Ureter (tissue), 1 donor: Measurements from ENCODE around the gene FNTB. TPM values are rescaled to one million over a fixed set of nuclear protein-coding genes. Genes with fewer than 3 reads are reported as not detected.

Experiments
- DNase-seq: peaks from one replicate; pipeline ENCODE4 v3.0.0-alpha.2; 2020; ENCODE audit warnings: low spot score
- total RNA-seq: library from RNA; stranded (reverse); gene quantifications from one replicate; pipeline ENCODE4 v1.2.4, GENCODE V29; 2023
- donor health status: DM: yes; HTN: yes; CAD: no.

The FNTB gene
- total RNA-seq, 1 donor from 2014 or later: 28.3 TPM

DNA sequence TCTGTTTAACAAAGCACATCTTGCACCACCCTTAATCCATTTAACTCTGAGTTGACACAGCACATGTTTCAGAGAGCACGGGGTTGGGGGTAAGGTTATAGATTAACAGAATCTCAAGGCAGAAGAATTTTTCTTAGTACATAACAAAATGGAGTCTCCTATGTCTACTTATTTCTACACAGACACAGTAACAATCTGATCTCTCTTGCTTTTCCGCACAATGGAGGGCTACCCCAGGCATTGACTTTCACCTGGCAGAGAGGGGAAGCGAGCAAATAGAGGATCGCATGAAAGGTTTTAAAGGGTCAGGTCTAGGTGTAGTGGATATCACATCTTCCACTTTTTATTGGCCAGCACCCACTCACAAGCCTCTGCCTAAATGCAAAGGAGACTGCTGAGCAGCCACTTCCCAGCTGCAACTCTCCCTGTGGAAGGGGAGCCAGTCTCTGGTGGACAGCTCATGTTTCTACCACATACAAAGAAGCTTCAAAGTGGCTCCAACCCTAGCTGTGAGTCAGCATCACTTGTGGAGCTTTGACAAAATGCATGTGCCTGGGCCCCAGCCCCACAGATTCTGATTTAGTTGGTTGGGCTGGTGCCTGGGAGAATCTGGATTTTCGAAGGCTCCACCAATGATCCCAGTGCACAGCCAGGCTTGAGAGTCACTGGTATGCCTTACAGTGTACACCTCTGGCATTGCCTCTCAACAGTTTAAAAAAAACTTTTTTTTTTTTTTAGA is 7.2 kb upstream of the FNTB start:
- no peak for DNase-seq

- no peak for DNase-seq
These were observed 3.0 kb upstream of the FNTB start for GRCh38 chr14:64983439-64984310.

GRCh38 chr14:64987438-64987767 is 708 bp downstream of the FNTB start:
- DNase-seq: no peak

DNA sequence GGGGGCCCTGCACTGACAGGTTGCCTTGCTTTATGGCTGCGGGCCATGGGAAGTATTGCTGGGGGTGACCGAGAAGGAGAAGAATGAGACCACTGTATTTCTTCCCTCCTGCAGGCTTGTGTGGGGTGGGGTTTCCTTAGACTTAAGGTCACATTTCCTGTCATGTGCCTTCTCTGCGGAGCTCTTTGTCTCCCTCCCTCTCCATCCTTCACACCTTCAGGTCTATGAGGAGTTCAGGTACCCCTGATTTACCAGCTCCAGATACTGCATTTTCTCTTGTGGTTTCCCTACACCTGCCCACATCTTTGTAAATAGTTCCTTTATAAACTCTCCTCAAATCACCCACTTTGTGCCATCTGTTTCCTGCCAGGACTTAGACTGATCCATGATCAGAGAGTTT is 3.6 kb downstream of the FNTB start:
- no peak for DNase-seq

- no peak for DNase-seq
These were observed 4.2 kb downstream of the FNTB start for GRCh38 chr14:64990939-64991338.

- DNase-seq: no peak
These were observed 5.7 kb downstream of the FNTB start for GRCh38 chr14:64992328-64992885.

DNA sequence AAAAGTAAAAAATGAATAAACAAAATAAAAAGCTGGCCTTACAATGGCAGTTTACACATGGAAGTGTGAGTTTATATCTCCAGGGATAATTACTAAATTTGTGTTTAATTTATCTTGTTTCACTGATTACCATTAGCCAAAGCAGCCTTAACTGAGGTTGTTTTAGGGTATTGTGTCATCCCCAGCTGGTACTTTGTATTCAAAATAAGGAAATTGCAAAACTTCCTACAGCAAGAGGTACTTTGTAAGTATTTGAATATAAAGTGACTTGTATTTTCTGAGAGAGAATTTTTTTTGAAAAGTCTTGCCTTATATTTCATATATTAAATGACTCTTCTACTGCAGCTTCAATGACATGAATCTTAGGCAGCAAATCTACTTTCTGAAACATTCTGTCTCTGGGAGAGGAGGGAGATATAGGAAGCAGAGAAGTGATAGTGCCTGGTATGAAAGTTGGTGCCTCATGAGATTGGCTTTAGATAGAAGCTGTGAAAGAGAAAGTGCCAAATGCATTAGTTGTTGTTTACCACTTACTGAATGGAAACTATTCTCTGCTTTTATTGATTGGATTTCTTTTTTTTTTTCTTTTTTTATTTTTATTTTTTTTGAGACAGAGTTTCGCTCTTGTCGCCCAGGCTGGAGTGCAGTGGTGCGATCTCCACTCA is 6.7 kb downstream of the FNTB start:
- DNase-seq: no peak

- DNase-seq: no peak
These were observed 7.8 kb downstream of the FNTB start for GRCh38 chr14:64994540-64994939.

DNA sequence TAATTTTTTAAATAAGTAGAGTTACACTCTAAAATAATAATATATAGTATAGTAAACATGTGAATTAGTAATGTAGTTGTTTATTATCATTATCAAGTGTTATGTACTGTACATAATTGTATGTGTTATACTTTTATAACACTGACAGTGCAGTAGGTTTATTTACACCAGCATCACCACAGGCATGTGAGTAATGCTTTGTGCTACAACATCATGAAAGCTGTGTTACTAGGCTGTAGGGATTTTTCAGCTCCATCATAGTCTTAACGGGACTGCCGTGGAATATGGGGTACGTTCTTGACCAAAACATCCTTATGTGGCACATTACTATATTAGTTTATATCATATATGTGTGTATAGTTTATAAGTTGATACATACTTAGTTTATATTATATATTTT is 8.6 kb downstream of the FNTB start:
- DNase-seq: no peak

DNA sequence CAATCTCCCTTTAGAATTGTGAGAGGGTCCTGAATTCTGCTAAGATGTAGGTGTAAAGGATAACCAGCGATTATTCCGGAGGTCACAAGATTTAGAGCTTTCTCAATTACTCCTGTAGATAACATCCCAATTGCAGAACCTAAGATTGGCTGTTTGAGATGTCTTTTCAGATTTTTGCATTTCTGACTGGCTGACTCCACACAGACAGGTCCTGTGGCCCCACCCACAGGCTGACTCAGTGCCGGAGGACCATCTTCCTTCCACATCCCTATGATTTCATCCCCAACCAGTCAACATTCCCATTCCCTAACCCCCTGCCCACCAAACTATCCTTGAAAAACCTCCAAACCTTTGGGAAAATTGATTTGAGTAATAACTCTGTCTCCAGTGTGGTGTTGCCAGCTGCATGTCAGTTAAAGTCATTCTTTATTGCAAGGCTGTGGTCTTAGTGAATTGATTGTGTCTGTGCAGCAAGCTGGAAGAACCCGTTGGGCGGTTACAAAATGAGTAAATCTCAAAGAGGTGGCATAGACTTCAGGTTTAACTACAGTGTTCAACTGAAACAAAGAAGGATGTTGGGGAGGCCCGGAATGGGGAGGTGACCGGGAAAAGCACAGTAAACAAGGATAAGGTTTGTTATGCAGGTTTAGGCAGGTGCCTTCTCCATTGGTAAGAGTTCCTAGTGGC is 10.6 kb downstream of the FNTB start:
- DNase-seq: no peak

- DNase-seq: no peak
These were observed 11.8 kb downstream of the FNTB start for GRCh38 chr14:64998455-64998931.

DNA sequence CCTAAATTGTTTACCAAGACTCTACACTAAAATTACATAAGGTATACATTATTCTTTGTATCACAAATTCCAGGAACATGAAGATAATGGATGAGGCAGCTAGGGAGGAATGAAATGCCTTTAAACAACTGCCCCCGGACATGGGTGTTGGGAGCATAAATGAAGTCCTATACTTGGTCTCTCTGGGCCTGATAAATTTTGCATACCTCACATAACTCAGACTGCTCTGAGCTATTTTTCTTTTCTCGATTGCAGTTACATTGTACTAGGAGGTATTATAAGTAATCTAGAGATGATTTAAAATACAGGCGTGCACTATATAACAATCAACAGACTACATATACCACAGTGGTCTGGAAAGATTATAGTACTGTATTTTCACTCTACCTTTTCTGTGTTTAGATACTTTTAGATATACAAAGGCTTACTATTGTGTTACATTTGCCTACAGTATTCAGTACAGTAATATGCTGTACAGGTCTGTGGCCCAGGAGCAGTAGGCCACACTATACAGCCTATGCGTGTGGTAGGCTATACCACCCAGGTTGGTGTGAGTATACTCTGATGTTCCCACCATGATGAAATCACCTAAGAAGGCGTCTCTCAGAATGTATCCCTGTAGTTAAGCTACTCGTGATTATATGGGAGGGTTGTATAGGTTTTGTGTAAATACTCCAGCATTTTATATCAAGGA is 14.3 kb downstream of the FNTB start:
- no peak for DNase-seq

GRCh38 chr14:65001723-65002122 is 15.0 kb downstream of the FNTB start:
- no peak for DNase-seq

- DNase-seq: no peak
These were observed 16.0 kb downstream of the FNTB start for GRCh38 chr14:65002586-65003210.

- DNase-seq: no peak
These were observed 16.7 kb downstream of the FNTB start for GRCh38 chr14:65003394-65003793.

- no peak for DNase-seq
These were observed 19.6 kb downstream of the FNTB start for GRCh38 chr14:65006261-65006721.

- DNase-seq: no peak
These were observed 20.5 kb downstream of the FNTB start for GRCh38 chr14:65007202-65007601.

GRCh38 chr14:65010211-65010931 is 23.7 kb downstream of the FNTB start:
- DNase-seq: no peak

DNA sequence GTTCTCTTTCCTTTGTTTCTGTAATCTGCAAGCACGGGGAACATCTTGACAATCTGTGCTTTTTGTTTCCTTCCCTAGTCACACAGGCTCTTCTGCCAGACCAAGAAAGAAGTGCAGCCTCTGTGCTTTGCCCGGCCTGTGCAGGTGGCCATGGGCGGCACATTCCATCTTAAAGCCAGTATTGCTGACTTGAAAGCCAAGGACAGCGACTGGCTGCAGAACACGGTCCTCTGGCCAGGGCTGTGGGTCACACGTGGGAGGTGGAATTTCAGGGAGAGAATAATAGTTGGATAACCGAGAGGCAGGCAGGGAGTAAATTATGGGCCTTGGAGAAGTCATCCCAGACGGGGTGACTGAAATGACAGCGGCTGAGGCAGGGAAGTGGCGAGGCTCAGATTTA is 24.8 kb downstream of the FNTB start:
- DNase-seq: no peak

DNA sequence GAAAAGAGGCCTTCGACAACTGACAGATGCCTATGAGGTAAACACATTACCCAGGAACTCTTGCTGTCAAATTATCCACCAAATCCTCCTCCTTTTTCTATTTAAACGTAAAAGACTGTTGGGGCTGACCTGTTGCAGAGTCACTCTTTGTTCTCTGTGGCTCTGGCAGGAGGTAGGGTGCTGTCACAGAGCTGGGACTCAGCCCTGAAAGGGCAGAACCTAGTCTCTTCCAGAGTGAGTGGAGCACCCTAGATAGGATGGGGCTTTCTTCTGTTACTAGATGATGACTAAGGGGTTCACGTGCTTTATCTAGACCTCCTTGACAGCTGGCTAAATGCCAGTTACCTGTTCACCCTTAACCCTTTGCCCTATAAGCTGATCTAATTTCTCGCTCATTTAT is 25.7 kb downstream of the FNTB start:
- no peak for DNase-seq
